Pons (tissue), 1 donor: ENCODE results near the gene CLSTN1.
A peak's percentile ranks its signal among the peaks of the same experiment; 100 is the strongest.
"Not testable (repeated sequence)": the region's sequence is repeated elsewhere in the genome, so short reads cannot be mapped to it uniquely, and the experiment has no call there.

Experiments used
- DNase-seq: peaks from one replicate; pipeline ENCODE4 v3.0.0-alpha.2; 2016; ENCODE audit warnings: low spot score

CLSTN1 gene

DNA sequence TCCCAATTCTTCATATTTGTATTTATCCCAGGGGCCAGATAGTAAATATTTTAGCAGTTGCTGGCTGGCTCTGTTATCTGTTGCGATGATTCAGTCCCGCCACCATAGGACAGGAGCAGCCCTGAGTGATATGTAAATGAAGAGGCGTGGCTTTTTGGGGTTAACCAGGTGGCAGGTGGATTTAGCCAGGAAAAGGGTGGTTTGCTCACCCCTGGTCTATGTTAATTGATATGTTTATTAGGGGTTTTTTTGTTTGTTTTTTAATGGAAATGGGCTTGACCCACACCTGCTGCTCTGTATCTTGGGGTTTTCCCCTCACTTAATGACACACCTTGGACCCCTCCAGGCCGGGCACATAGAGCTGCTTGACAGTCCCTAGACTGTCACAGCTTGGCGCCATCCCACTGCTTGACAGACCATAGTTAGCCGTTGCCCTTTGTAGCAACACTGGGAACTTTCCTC is 109.5 kb downstream of the CLSTN1 start:
- no peak for DNase-seq

DNA sequence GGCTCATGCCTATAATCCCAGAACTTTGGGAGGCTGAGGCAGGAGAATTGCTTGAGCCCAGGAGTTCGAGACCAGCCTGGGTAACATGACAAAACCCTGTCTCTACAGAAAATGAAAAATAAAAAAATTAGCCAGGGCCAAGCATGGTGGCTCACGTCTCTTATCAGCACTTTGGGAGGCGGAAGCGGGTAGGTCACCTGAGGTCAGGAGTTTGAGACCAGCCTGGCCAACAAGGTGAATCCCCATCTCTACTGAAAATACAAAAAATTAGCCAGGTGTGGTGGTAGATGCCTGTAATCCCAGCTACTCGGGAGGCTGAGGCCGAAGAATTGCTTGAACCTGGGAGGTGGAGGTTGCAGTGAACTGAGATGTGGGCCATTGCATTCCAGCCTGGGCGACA is 111.0 kb downstream of the CLSTN1 start:
- DNase-seq: not testable (repeated sequence)

DNA sequence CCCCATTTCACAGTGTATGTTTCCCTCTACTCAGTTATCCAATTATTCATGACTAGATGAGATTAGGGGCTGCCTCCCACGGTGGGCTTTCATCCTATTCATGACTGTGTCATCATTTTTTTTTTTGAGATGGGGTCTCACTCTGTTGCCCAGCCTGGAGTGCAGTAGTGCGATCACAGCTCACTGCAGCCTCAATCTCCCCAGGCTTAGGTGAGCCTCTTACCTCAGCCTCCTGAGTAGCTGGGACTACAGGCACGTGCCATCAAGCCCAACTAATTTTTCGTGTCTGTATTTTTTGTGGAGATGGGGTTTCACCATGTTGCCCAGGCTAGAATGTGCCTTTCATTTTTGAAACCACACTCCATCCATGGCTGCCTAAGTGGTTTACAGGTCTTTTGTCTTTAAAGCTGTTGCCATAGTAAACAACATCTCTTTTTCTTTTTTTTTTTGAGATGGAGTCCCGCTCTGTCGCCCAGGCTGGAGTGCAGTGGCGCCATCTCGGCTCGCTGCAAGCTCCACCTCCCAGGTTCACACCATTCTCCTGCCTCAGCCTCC is 112.2 kb downstream of the CLSTN1 start:
- no peak for DNase-seq

DNA sequence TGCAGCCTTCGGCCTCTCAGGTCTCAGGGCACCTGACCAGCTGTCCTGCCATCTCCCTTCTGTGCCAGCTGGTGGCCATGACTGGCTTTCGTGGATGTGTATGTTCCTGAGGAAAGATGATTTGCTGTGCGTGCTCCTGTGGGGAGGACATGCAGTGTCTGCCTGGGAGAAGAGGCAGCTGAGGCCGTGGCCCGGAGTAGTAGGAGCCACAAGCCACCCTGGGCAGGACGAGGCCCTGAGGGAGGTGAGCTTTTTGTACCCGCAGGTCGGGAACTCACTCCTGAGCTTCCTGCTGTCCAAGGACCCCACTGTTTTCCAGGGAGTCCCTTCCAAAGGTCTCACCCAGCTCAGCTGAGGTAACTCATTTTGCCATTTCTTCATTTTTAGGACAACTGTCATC is 113.7 kb downstream of the CLSTN1 start:
- DNase-seq: no peak

DNA sequence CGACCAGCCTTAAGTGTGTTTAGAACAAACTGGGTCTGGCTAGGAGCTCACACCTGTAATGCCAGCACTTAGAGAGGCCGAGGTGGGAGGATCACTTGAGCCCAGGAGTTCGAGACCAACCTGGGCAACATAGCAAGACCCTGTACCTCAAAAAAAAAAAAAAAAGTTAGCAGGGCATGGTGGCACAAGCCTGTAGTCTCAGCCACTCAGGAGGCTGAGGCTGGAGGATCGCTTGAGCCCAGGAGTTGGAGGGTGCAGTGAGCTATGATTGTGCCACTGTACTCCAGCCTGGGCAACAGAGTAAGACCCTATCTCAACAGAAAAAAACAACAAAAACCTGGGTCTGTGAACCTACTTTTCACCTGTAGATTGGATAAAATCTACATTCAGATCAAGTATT is 117.6 kb downstream of the CLSTN1 start:
- DNase-seq: no peak

DNA sequence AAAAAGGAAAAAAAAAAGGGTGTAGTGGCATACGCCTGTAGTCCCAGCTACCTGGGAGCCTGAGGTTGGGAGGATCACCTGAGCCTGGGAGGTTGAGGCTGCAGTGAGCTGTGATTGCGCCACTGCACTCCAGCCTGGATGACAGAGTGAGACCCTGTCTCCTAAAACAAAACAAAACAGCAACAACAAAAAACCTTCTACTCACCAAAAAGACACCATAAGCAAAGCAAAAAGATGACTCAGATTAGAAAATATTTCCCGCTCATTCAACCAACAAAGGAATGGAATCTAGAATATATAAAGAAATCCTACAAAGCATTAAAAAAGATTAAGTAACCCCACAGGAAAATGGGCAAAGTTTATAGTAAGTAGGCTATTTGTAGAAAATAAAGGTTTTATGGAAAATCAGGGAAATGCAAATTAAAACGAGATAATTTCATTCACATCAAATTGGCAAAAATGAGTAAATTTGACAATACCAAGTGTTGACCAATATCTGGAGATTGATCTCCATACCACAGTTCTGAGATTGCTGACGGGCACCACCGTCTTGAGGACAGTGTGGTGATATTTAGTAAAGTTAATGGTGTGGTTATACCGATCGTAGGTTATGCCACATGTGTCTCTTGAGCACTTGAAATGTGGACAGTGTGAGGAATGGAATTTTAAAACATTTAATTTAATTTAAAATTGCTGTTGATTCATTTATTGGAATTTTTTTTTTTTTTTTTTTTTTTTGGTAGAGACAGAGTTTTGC is 118.2 kb downstream of the CLSTN1 start:
- DNase-seq: no peak

DNA sequence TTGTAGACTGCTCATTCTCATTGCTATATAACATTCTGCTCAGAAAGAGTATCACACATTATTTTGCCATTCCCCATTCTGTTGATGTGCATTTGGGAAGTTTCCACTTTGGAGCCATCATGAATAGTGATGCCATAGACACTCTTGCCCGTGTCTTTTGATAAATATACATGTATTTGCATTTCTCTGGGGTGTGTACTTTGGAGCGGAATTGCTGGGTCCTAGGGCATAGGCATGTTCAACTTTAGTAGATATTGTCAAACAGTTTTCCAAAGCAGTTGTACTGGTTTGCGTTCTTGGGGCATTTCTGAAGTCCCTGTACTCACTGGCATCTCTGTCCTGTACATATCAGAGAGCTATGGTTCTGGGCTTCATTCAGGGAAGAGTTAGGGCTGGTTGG is 120.1 kb downstream of the CLSTN1 start:
- DNase-seq: no peak

DNA sequence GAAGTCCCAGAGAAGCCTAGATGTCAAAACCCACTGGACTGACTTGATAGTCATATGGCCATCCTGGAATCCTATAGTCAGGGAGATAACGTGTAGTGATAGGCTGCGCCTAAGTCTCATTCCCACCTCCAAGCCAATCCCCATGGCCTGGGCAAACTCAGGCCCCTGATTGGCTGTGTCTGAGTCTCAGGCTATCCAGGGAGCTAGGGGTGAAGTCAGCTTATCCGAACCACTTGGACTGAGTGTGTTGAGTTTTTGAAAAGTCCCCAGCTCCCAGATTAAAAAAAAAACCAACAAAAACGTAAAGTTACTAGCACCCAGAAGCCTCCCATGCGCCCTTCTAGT is 120.6 kb downstream of the CLSTN1 start:
- no peak for DNase-seq

DNA sequence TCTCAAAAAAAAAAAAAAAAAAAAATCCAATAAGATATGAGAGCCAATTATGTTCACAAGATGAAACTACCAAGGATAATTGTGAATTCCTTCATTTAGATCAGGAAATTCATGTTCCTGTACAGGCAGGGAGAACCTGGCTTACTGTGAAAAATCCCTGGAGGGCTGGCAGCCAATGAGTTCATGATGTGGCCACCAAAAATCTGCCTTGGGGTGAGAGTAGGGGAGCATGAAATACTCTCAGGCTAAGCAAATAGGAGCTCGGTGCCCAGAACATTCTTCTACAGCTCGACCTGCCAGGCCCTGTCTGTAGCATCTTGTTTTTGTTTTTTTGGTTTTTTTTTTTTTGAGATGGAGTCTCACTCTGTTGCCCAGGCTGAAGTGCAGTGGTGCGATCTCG is 122.1 kb downstream of the CLSTN1 start:
- DNase-seq: no peak

DNA sequence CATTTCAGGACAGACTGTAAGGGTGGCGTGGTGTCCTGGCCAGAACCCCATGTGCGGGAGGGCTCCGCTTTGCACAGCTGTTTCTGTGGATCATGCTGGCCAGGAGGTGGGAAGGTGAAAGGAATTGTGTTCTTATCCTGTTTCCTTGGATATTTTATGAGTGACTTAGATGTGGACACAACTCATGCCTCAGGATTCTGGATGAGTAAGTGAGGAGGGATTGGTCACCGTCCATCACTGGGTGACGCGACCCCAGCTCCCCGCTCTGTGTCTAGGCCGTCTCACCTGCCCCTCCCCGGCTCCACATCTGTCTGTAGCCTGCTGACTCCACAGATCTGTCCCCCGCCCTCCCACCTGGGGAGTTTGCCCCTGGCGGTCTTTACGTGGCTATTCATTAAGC is 123.4 kb downstream of the CLSTN1 start:
- no peak for DNase-seq

DNA sequence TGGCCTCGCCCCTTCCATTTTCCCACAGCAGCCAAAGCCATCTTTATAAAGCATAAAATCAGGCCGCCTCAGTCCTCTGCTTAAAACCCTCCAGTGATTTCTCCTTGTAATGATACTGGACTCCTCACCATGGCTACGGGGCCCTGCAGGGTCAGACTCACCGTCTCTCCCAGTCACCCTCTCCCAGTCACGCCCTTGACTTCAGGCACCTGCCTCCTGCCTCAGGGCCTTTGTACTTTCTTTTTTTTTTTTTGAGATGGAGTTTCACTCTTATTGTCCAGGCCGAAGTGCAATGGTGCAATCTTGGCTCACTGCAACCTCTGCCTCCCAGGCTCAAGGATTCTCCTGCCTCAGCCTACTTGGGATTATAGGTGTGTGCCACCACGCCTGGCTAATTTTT is 124.4 kb downstream of the CLSTN1 start:
- no peak for DNase-seq

DNA sequence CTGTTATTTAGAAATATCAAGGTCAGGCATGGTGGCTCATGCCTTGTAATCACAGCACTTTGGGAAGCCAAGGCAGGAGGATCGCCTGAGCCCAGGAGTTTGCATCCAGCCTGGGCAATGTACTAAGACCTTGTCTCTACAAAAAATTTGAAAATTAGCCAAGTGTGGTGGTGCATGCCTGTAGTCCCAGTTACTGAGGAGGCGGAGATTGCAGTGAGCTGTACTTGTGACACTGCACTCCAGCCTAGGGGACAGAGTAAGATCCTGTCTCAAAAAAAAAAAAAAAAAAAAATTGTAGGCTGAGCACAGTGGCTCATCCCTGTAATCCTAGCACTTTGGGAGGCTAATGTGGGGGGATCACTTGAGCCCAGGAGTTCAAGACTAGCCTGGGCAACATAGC is 127.0 kb downstream of the CLSTN1 start:
- no peak for DNase-seq

DNA sequence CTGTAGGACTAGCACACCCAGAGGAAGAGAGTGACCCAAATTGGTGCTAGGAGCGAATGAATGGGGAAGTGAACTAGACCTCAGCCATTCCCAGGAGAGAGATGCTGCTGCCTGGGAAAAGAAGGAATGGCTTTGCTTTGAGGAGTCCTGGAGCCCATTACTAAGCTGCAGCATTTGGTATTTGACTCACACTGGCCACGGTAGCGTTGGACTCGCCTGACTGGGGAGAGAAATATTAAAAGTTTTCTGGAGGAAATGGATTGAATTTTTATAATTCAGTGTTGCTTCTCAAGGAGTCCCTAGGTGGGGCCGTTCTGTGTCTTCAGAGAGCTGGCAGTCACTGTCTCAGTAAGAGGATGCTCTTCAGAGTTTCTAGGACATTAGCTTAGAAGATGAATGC is 132.1 kb downstream of the CLSTN1 start:
- DNase-seq: no peak

DNA sequence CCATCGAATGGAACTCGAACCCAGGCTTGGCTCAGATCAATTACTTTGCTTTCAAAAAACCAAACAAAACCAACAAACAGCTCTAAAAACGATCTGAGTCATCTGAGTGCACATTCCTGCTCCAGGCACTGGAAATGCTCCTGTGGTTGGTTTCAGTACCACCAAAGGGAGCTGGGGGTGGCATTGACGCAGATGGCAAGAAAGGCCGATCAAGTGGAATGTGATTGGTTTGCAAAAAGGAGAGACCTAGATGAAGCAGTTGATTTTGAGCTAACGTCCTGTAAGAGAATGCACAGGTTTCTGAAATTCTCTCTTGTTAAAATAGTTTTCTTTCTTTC is 132.7 kb downstream of the CLSTN1 start:
- no peak for DNase-seq

DNA sequence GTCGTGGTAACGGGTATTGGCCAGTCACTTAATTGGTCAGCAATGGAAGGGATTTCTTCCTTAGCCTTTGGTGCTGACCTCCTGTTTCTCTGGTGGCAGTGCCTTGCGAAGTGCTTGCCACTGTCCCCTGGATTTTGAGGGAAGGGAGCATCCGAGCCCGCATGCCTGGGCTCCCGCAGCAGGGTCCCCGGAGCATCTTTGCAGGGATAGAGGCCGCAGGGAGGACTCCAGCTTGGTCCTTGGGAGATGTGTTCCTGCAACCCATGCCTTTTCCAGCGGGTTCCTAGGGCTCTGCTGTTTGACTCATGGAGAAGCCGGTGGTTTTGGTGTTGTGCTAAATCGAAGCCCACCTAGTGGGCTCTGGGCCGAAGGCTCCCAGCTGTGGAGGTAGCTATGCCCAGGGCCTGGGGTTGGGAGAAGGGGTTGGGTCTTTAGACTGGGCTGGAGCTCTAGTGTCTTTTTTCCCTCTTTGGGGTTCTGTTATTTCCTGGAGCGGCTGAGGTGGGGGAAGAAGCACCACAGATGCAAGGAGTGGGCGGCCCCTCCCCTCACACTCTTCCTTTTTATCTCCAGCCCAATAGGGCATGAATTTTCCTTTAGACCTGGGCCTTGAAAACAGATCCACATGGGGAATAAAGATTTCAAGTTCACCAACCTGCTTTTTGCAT is 133.2 kb downstream of the CLSTN1 start:
- DNase-seq: no peak

DNA sequence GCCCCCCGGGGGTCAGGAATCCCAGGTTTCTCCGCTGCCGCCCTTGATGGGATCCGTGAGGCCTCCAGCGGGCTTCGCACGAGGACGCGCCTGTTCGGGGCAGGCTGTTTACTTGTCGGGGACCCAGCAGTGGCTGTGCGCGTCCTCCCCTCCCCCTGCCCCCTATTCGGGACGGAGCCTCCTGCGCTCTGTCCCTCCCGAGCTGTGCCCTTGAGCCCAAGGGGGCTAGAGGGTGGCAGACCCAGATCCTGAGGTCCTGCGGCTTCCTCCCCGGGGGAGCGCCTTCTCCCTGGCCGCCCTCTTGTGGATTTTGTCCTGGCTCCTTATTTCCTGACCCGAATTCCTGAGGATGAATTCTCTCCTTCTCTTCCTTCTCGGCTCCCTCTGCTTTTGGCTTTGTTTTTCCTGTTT is 133.8 kb downstream of the CLSTN1 start:
- DNase-seq: no peak

DNA sequence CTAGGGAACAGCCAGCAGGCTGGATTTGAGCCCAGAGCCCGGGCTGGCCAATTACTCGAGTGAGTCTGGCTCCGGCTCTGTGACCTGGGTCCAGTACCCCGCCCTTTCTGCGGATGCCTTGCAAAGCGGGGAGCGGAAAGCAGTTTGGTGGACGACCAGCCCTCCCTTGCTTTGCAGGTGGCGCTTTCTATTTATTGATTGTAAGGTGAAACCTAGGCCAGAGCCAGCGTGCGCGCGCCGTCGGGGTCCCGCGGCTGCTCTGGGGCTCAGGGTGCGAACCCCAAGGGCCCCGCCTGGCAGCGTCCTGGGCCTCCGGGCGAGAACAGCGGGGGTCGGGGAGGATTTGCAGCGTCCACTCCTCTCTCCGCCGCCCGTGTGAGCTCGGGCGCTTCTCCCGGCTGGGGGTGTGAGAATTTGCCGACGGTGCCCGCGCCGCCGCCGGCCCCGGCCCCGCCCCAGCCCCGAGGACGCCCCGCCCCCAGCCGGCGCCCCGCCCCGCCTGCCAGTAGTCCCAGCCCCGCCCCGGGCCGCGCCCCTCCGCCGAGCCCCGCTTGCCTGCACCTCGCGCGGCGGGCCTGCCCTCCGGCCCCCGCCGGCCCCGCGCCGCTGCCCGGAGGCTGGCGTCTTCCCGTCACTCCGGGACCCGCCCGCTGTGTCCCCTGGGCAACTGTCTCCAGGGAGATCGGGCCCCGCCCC is 134.6 kb downstream of the CLSTN1 start:
- peak; percentile 11 for DNase-seq

DNA sequence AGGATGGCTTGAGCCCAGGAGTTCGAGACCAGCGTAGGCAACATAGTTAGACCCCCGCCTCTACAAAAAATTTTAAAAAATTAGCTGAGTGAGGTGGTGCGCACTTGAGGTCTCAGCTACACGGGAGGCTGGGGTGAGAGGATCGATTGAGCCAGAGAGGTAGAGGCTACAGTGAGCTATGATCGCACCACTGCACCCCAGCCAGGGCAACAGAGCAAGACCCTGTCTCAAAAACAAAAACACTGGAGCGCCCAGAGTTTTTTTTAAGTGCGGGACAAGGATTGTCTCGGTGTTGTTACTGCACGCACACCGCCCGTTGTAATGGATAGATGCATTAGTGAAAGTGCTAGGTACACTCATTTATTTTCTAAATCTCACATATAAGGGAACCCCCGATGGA is 135.2 kb downstream of the CLSTN1 start:
- no peak for DNase-seq

DNA sequence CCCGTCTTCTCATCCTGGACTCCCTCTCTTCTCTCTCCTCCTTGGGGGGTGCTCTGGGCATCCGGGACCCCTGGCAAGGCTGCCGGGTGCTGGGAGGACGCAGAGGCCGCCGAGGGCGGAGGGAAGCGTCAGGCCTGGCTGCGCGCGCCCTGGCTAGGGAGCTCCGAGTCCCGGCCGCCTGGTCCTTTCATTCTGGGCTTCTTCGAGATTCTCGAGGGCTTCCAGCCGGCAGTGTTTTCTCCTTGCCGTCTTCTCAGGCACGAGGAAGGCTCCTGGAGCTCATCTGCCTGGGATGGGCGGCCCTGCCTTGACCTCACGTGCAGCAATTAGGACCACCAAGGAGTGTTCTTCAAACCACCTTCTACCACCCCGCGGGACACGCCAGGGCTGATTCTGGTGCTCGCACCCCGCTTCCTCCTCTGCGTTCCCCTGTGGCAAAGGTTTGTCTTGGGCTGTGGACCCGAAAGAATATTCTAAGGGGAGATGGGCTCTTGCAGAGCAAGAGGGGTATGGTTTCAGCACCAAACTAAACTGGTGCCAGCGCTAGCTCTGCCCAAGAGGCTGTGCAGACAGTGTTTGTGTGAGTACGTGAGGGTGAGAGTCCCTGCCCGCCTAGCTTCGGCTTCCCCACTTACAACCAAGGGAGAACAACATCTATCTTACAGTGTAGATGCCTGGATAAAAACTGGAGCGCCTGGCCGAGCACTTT is 135.7 kb downstream of the CLSTN1 start:
- DNase-seq: no peak

DNA sequence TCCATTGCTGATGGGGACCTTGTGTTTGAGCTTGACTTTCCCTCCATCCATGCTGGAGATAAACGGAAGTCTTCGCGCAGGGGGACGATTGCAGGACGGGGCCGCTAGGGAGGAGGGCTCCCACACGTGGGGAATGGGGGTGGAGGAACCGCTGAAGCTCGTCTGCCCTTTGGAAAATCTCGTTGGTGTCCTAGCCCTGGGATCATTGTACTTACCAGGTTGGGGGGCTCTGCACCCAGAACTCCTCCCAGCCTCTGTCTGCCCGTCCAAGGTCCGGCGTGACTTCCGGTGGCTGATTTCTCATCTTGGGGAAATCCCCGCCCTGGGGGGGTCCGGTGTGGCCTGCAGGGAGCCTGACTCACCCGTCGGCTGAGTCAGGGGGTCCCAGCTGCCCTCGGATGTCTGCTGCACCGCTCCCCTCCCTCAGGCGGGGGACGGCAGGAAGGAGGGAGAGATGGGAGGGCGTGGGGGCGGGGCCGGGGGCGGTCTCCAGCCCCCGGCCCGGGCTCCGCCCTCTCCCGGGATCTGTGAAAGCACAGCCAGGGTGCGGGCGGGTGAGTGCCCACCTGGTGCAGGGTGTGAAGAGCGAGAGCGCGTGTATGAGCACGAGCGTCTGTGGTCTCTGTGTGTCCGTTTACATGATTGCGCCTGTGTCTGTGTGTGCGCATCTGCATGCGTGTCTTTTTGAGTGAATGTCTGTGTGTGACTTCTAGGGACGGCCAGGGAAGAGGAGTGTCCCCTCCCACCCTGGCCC is 136.5 kb downstream of the CLSTN1 start:
- DNase-seq: no peak

DNA sequence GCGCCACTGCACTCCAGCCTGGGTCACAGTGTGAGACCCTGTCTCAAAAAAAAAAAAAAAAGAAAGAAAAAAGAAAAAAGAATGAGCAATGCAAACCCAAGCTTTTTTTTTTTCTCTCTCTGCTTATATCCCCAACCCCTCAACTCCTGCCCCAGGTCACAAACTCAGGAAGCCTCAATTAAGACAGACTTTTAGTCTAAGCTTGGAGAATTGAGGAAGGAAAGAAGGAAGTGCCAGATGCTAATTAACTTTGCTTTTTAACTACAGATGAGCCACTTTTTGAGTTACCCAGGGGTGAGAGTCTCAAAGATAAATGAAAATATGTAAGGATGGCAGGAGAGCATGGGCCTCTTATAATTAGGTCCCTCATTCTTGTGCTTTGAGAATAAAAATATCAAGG is 139.0 kb downstream of the CLSTN1 start:
- DNase-seq: no peak

DNA sequence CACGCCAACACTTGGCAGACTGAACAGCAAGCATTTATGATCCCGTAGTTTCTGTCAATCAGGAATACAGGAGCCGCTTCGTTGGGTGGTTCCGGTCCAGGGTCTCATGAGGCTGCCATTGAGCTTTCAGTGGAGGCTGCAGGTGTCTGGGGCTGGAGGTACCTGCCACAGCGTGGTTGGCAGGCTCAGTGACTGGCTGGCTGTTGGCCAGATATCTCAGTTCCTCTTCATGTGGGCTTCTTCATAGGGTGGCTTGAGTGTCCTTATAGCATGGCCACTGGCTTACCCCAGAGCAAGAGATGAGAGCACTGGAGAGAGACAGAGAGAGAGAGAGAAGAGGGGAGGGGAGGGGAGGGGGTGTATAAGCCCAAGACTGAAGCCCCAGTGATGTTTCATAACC is 142.9 kb downstream of the CLSTN1 start:
- no peak for DNase-seq
